Spleen (tissue), 11 donors: Measurements from ENCODE around the gene ELAVL2. TPM values are rescaled to one million over a fixed set of nuclear protein-coding genes. Genes with fewer than 3 reads are reported as not detected.

Experiments
- DNase-seq: peaks from one replicate; pipeline ENCODE4 v3.0.0-alpha.2; 2020
- H3K27ac ChIP-seq, 8 donors: fragments of 200-600 bp; sonication (generic) in 7 of 8; 1 replicate in 4 of 8; 2 replicates in 4 of 8; pipeline versions ENCODE4 v1.5.0 to v1.8.0; 2016 to 2021; ENCODE audit warnings: inconsistent platforms in 4 of 8, mild to moderate bottlenecking in 4 of 8, moderate library complexity in 1 of 8
- H3K27me3 ChIP-seq, 7 donors: fragments of 200-600 bp; sonication (generic) in 6 of 7; replicated peaks in 1 of 7; 1 replicate in 4 of 7; 2 replicates in 3 of 7; pipeline versions ENCODE4 v1.5.0 to v1.8.0; 2016 to 2021; ENCODE audit warnings: inconsistent platforms in 3 of 7, mild to moderate bottlenecking in 1 of 7
- H3K36me3 ChIP-seq, 6 donors: fragments of 200-600 bp; sonication (generic) in 5 of 6; 1 replicate in 4 of 6; 2 replicates in 2 of 6; pipeline versions ENCODE4 v1.5.0 to v1.8.0; 2016 to 2021; ENCODE audit warnings: inconsistent platforms in 2 of 6
- H3K4me1 ChIP-seq, 6 donors: fragments of 200-600 bp; sonication (generic) in 5 of 6; 1 replicate in 3 of 6; 2 replicates in 3 of 6; pipeline versions ENCODE4 v1.5.0 to v1.8.0; 2016 to 2021; ENCODE audit warnings: inconsistent platforms in 3 of 6
- H3K4me3 ChIP-seq, 8 donors: fragments of 200-600 bp; sonication (generic) in 7 of 8; 1 replicate in 4 of 8; 2 replicates in 4 of 8; pipeline versions ENCODE4 v1.5.0 to v1.8.0; 2016 to 2021; ENCODE audit warnings: inconsistent platforms in 4 of 8, mild to moderate bottlenecking in 4 of 8, moderate library complexity in 2 of 8
- H3K9me3 ChIP-seq, 8 donors: fragments of 200-600 bp; sonication (generic) in 7 of 8; 1 replicate in 4 of 8; 2 replicates in 4 of 8; pipeline versions ENCODE4 v1.5.0 to v1.8.0; 2016 to 2021; ENCODE audit warnings: inconsistent platforms in 4 of 8
- CTCF ChIP-seq, 11 experiments: fragments of 200-600 bp in 7 of 11; fragments of 450-650 bp in 4 of 11; sonication (generic) in 4 of 11; IDR thresholded peaks in 8 of 11; conservative IDR thresholded peaks in 3 of 11; 1 replicate in 7 of 11; 2 replicates in 4 of 11; pipeline versions ENCODE4 v1.4.0 to v1.8.0; 2016 to 2021; ENCODE audit warnings: antibody characterized with exemption in 11 of 11, inconsistent platforms in 4 of 11, mild to moderate bottlenecking in 1 of 11
- POLR2A ChIP-seq, 3 donors: fragments of 450-650 bp; IDR thresholded peaks; one replicate each; pipeline ENCODE4 v1.5.1; 2017; ENCODE audit warnings: antibody characterized with exemption in 3 of 3, mild to moderate bottlenecking in 1 of 3
- POLR2AphosphoS5 ChIP-seq, 3 donors: sonication (generic); formaldehyde crosslinking; IDR thresholded peaks; one replicate each; pipeline ENCODE4 v1.5.1; 2017; ENCODE audit warnings: antibody characterized with exemption in 3 of 3
- WGBS, 5 donors: extraction: QIAGEN DNeasy Blood & Tissue Kit in 3 of 5; methylation state at CpG; one replicate each; pipeline versions ENCODE4 v1.1.5 to v1.1.7; 2013 to 2018; 5-methylcytosine and 5-hydroxymethylcytosine counted together
- intact Hi-C: fragments of 100-400 bp; cut with DNase I; formaldehyde crosslinking; loops from one replicate; pipeline ENCODE4 v1.15.0; 2023; ENCODE audit warnings: low total_unique reads
- polyA plus RNA-seq, 3 donors: library from polyadenylated mRNA; stranded (reverse); fragments of 200-250 nt; gene quantifications; one replicate each; pipeline ENCODE4 v1.2.1, GENCODE V29; 2013
- total RNA-seq, 7 donors: library from RNA; depleted of rRNA in 3 of 7; stranded (reverse); fragments of >200 nt in 3 of 7; fragmentation: NEBNext Ultra II Directional in 4 of 7; extraction: Animal tissue kit (Norgen Biotek cat#: 25700) in 4 of 7; gene quantifications; one replicate each; pipeline versions ENCODE4 v1.1.0 to v1.2.1, GENCODE V29; 2016 to 2021
- donor health status: healthy with polysubstance abuse.
- donor health status: DM: no; HTN: no; CAD: no; lungs with moderate emphysema.
- donor health status: DM: no; HTN: no; CAD: no.
- donor health status: Bipolar disorder and iron deficiency.
- donor health status: healthy.
- donor health status: DM: no; HTN: no; CAD: no.
- donor health status: DM: yes; HTN: yes; CAD: no.

Gene ELAVL2
- total and polyA plus RNA-seq, 10 donors = 0.02 to 0.12 (median 0.03) TPM; not detected in 7

DNA sequence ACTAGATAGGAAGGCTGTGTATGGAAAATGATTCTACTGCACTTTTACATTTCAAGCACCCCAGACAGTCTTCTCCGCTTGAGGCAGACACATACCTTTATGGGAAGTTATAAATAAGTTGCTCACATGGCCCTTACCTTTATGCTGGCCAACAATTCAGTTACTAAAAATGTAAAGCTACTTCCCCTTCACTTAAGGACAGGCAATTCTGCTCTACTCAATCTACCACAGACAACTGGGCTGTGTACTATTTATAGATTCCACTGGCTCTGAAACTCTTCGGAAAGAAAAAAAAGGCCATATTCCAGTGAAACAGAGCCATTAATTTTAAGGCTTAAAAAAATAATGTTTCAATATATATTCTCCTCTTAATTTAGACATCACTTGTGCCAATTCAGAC lies 59.4 kb downstream of the ELAVL2 start:
- 23 to 30% (median 26%) methylated on average over 2 of the region's 2 CpGs for WGBS, 5 donors

GRCh38 chr9:23765561-23765960 lies 60.5 kb downstream of the ELAVL2 start:
- no peak for DNase-seq
- no peak for TF ChIP-seq POLR2A (IDR thresholded peaks at IDR 0.05)
- no peak for TF ChIP-seq CTCF (IDR thresholded peaks at IDR 0.05 in 8 of 11, conservative IDR thresholded peaks at IDR 0.05 in 3 of 11)
- TF ChIP-seq POLR2AphosphoS5 (IDR thresholded peaks at IDR 0.05) = no peak
- H3K36me3 ChIP-seq = no peaks in the 10 kb centered on the region
- peaks cover 0 to 7% (median 0%) of the 10 kb centered on the region in 8 donors for H3K9me3 ChIP-seq
- no peaks in the 10 kb centered on the region for H3K27me3 ChIP-seq
- intact Hi-C loops = no loop called here
- H3K4me3 ChIP-seq = no peak overlapping the region
- H3K27ac ChIP-seq = no peak overlapping the region
- 77 to 87% (median 81%) methylated on average over 6 of the region's 6 CpGs for WGBS, 5 donors
- no peaks in the 10 kb centered on the region for H3K4me1 ChIP-seq

More for the DNA sequence above, 59.4 kb downstream of the ELAVL2 start:
- DNase-seq = no peak
- intact Hi-C loops = no loop called here
- no peak overlapping the region for H3K27ac ChIP-seq
- H3K36me3 ChIP-seq = no peaks in the 10 kb centered on the region
- H3K4me3 ChIP-seq = no peak overlapping the region
- no peaks in the 10 kb centered on the region for H3K27me3 ChIP-seq
- H3K9me3 ChIP-seq = peaks cover 0 to 8% (median 0%) of the 10 kb centered on the region in 8 donors
- no peaks in the 10 kb centered on the region for H3K4me1 ChIP-seq
- no peak for TF ChIP-seq CTCF (IDR thresholded peaks at IDR 0.05 in 8 of 11, conservative IDR thresholded peaks at IDR 0.05 in 3 of 11)
- TF ChIP-seq POLR2AphosphoS5 (IDR thresholded peaks at IDR 0.05) = no peak
- no peak for TF ChIP-seq POLR2A (IDR thresholded peaks at IDR 0.05)

GRCh38 chr9:23764219-23764618 lies 61.8 kb downstream of the ELAVL2 start:
- intact Hi-C loops = no loop called here

GRCh38 chr9:23754551-23754950 lies 71.5 kb downstream of the ELAVL2 start:
- peaks cover 0 to 3% (median 0%) of the 10 kb centered on the region in 8 donors for H3K9me3 ChIP-seq
- DNase-seq = no peak
- H3K4me3 ChIP-seq = no peak overlapping the region
- no peaks in the 10 kb centered on the region for H3K27me3 ChIP-seq
- H3K4me1 ChIP-seq = no peaks in the 10 kb centered on the region
- H3K36me3 ChIP-seq = no peaks in the 10 kb centered on the region
- WGBS, 5 donors = 82 to 91% (median 83%) methylated on average over 5 of the region's 5 CpGs
- no peak overlapping the region for H3K27ac ChIP-seq
- intact Hi-C loops = no loop called here
- TF ChIP-seq CTCF (IDR thresholded peaks at IDR 0.05 in 8 of 11, conservative IDR thresholded peaks at IDR 0.05 in 3 of 11) (no peak), POLR2A (IDR thresholded peaks at IDR 0.05) (no peak), POLR2AphosphoS5 (IDR thresholded peaks at IDR 0.05) (no peak)

More at GRCh38 chr9:23764219-23764618, 61.8 kb downstream of the ELAVL2 start:
- H3K4me1 ChIP-seq = no peaks in the 10 kb centered on the region
- H3K36me3 ChIP-seq = no peaks in the 10 kb centered on the region
- H3K4me3 ChIP-seq = no peak overlapping the region
- TF ChIP-seq POLR2AphosphoS5 (IDR thresholded peaks at IDR 0.05) = no peak
- no peak for TF ChIP-seq CTCF (IDR thresholded peaks at IDR 0.05 in 8 of 11, conservative IDR thresholded peaks at IDR 0.05 in 3 of 11)
- no peak for TF ChIP-seq POLR2A (IDR thresholded peaks at IDR 0.05)
- no peak for DNase-seq
- no peak overlapping the region for H3K27ac ChIP-seq
- peaks cover 0 to under 1% (median 0%) of the 10 kb centered on the region in 8 donors for H3K9me3 ChIP-seq
- H3K27me3 ChIP-seq = no peaks in the 10 kb centered on the region
- 78 to 92% (median 85%) methylated on average over 3 of the region's 3 CpGs for WGBS, 5 donors
